MM.1S (cell line): ENCODE results near the gene PPP1R9A.

Experiments
- CTCF ChIP-seq: fragments of 300-600 bp; sonication (generic); IDR thresholded peaks from 2 replicates; pipeline ENCODE4 v1.5.1; 2016; ENCODE audit warnings: antibody characterized with exemption, low read length, mixed read lengths
- EZH2 ChIP-seq: fragments of 300-600 bp; sonication (generic); optimal IDR thresholded peaks from 2 replicates; pipeline ENCODE3; 2017; ENCODE audit warnings: low read depth, mild to moderate bottlenecking, antibody characterized with exemption, low read length, mixed read lengths
- EZH2phosphoT487 ChIP-seq: fragments of 300-600 bp; sonication (generic); IDR thresholded peaks from 2 replicates; pipeline ENCODE4 v1.6.1; 2018; ENCODE audit warnings: antibody characterized with exemption, low read length

- TF ChIP-seq CTCF (no peak), EZH2phosphoT487 (no peak), EZH2 (no peak)
These were observed 262.3 kb downstream of the PPP1R9A start for GRCh38 chr7:95169678-95170077.
